ENCODE measurements around the gene CYP3A5. TPM values are rescaled to one million over a fixed set of nuclear protein-coding genes. Genes with fewer than 3 reads are reported as not detected.

CYP3A5 gene
- total RNA-seq, 1 experiment from 2014 or later = not detected

DNA sequence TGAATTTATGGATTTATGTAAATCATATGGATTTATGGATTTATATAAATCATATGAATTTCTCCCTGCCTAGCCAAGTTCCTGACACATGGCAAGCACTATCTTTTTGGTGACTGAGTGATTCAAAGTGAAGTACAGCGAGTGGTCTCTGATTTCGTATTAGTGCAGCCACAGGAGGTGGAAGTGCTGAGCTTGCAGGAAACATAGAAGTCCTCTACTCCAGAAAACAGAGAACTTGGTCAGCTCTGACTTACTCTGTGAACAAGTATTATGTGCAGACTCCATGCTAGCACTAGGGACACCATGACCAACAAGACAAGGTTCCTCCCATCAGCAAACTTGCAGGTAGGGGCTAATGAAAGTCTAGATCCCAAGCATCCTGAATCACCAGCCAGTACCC is 28.5 kb downstream of the CYP3A5 start:
- H3K23me2 ChIP-seq (ENCODE audit: insufficient read length, low read depth, low read length, poor library complexity, severe bottlenecking) = no peaks in the 10 kb centered on the region
- H2AK5ac ChIP-seq (ENCODE audit: insufficient read length, low read length) = no peak overlapping the region
- H3T11ph ChIP-seq (ENCODE audit: low read length) = no peak overlapping the region
- H2BK20ac ChIP-seq (ENCODE audit: low read depth, low read length, poor library complexity, severe bottlenecking) = no peak overlapping the region
- DNase-seq = no peak
- H3K27ac ChIP-seq (ENCODE audit: insufficient read length, low read depth, low read length) = no peak overlapping the region
- no peaks in the 10 kb centered on the region for H3K79me2 ChIP-seq (ENCODE audit: insufficient read depth, low read length)
- Mint-ChIP-seq H3K4me1 (no peaks in the 10 kb centered on the region), H3K4me3 (no peak overlapping the region), H3K27me3 (ENCODE audit: low read depth) (no peaks in the 10 kb centered on the region), H3K27ac (no peak overlapping the region), H3K36me3 (ENCODE audit: insufficient read depth in 1 of 3, low read depth in 3 of 3) (peaks cover 0 to 3% (median 0%) of the 10 kb centered on the region in 3 experiments; a peak in 4 of 7 replicates), H3K9me3 (peaks cover 6% of the 10 kb centered on the region in 2 experiments; a peak in 4 of 5 replicates)
- H4K91ac ChIP-seq (ENCODE audit: insufficient read length, low read depth, low read length) = no peak overlapping the region
- no peak overlapping the region for H2BK120ac ChIP-seq (ENCODE audit: low read depth, low read length, poor library complexity, severe bottlenecking)
- no peak overlapping the region for H3K18ac ChIP-seq (ENCODE audit: insufficient read length, low read depth, low read length)
- no peaks in the 10 kb centered on the region for H3K9me3 ChIP-seq (ENCODE audit: control insufficient read depth, low read depth, low read length)
- H3K4ac ChIP-seq (ENCODE audit: low read depth, low read length) = no peak overlapping the region
- H3K4me1 ChIP-seq (ENCODE audit: insufficient read depth, low read length) = no peaks in the 10 kb centered on the region
- no peak overlapping the region for H2BK15ac ChIP-seq (ENCODE audit: low read depth, low read length)
- no peak overlapping the region for H3K56ac ChIP-seq (ENCODE audit: insufficient read length, low read depth, low read length)
- no peak overlapping the region for H3K14ac ChIP-seq (ENCODE audit: insufficient read depth, low read length)
- H3K27me3 ChIP-seq (ENCODE audit: insufficient read depth, low read length) = no peaks in the 10 kb centered on the region
- TF ChIP-seq, protein P1, sequence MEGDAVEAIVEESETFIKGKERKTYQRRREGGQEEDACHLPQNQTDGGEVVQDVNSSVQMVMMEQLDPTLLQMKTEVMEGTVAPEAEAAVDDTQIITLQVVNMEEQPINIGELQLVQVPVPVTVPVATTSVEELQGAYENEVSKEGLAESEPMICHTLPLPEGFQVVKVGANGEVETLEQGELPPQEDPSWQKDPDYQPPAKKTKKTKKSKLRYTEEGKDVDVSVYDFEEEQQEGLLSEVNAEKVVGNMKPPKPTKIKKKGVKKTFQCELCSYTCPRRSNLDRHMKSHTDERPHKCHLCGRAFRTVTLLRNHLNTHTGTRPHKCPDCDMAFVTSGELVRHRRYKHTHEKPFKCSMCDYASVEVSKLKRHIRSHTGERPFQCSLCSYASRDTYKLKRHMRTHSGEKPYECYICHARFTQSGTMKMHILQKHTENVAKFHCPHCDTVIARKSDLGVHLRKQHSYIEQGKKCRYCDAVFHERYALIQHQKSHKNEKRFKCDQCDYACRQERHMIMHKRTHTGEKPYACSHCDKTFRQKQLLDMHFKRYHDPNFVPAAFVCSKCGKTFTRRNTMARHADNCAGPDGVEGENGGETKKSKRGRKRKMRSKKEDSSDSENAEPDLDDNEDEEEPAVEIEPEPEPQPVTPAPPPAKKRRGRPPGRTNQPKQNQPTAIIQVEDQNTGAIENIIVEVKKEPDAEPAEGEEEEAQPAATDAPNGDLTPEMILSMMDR (conservative IDR thresholded peaks at IDR 0.05) = no peak
- no peak overlapping the region for H4K8ac ChIP-seq (replicated peaks; ENCODE audit: insufficient read length, low read depth, low read length)
- no peaks in the 10 kb centered on the region for H3K79me1 ChIP-seq (ENCODE audit: insufficient read depth, low read depth, low read length, poor library complexity, severe bottlenecking)
- H2AFZ ChIP-seq (ENCODE audit: low read length) = no peak overlapping the region
- no peak overlapping the region for H2BK5ac ChIP-seq (ENCODE audit: insufficient read length, low read length)
- no CpG with 5 or more reads among the region's 2 CpGs for WGBS (ENCODE audit: extremely low coverage, insufficient read length, low lambda C conversion rate)
- no peak overlapping the region for H3K4me2 ChIP-seq (ENCODE audit: insufficient read depth, insufficient read length, low read length)
- no peak overlapping the region for H4K5ac ChIP-seq (ENCODE audit: insufficient read length, low read depth, low read length)
- H2BK12ac ChIP-seq (ENCODE audit: insufficient read length, low read depth, low read length) = no peak overlapping the region
- no peaks in the 10 kb centered on the region for H4K20me1 ChIP-seq (ENCODE audit: control insufficient read depth, insufficient read depth, insufficient read length)
- no peak overlapping the region for H3K9ac ChIP-seq (ENCODE audit: extremely low read depth, insufficient read length, low read length)
- H3K23ac ChIP-seq (ENCODE audit: insufficient read length, low read depth, low read length) = no peak overlapping the region
